PFSK-1 (cell line): ENCODE results near the gene SKIC3.

Experiments
- FOXP2 ChIP-seq: optimal IDR thresholded peaks from 2 replicates; pipeline ENCODE3; 2011; ENCODE audit warnings: borderline replicate concordance, control low read depth, inconsistent platforms; ENCODE audit not compliant: insufficient read depth; ENCODE audit errors: extremely low read length, extremely low read depth
- POLR2AphosphoS5 ChIP-seq: IDR thresholded peaks from 2 replicates; pipeline ENCODE4 v1.6.1; 2012; ENCODE audit warnings: low read depth, mild to moderate bottlenecking, control low read depth, low read length, moderate library complexity
- REST ChIP-seq, 2 experiments: IDR thresholded peaks; 2 replicates each; pipeline versions ENCODE4 v1.6.1 to v1.8.0; 2011 to 2012; ENCODE audit warnings: low read depth in 2 of 2, low read length in 2 of 2, control low read depth in 1 of 2, inconsistent platforms in 1 of 2, mild to moderate bottlenecking in 1 of 2, moderate library complexity in 1 of 2; ENCODE audit not compliant: insufficient read depth in 1 of 2
- SIN3A ChIP-seq: IDR thresholded peaks from 2 replicates; pipeline ENCODE4 v1.6.1; 2012; ENCODE audit warnings: mild to moderate bottlenecking, low read length, moderate library complexity, borderline replicate concordance; ENCODE audit not compliant: insufficient read depth
- TAF1 ChIP-seq: IDR thresholded peaks from 2 replicates; pipeline ENCODE4 v1.6.1; 2012; ENCODE audit warnings: low read length, control low read depth, borderline replicate concordance; ENCODE audit not compliant: insufficient read depth

- TF ChIP-seq TAF1 (no peak), POLR2AphosphoS5 (no peak), REST (IDR thresholded peaks at IDR 0.05; ENCODE audit: insufficient read depth in 1 of 2, low read depth in 2 of 2, low read length in 2 of 2) (no peak), SIN3A (no peak), FOXP2 (no peak)
Observed at GRCh38 chr5:95532415-95532814, 22.4 kb downstream of the SKIC3 start.
